HK-2 (cell line): ENCODE results near the gene PRPSAP1.

Experiments
- DNase-seq: peaks from one replicate; pipeline ENCODE4 v3.0.0-alpha.2; 2018; ENCODE audit not compliant: unreplicated experiment

Gene PRPSAP1

GRCh38 chr17:76353599-76354316, at the start of gene PRPSAP1:
Gene PRPSAP1, minus strand, starts transcription at chr17:76353916. Its CDS starts 213 bp downstream, at chr17:76353703.
- DNase-seq, result peak; percentile 89

- no peak for DNase-seq
These were observed 49.0 kb upstream of the PRPSAP1 start for GRCh38 chr17:76402711-76403110.

- DNase-seq, result no peak
These were observed 45.8 kb upstream of the PRPSAP1 start for GRCh38 chr17:76399175-76400172.

GRCh38 chr17:76398523-76399174, 44.9 kb upstream of the PRPSAP1 start:
- DNase-seq, result peak; percentile 90

- peak; percentile 93 for DNase-seq
These were observed 44.2 kb upstream of the PRPSAP1 start for GRCh38 chr17:76397687-76398522.

GRCh38 chr17:76397184-76397583, 43.5 kb upstream of the PRPSAP1 start:
- no peak for DNase-seq

- DNase-seq, result no peak
These were observed 42.3 kb upstream of the PRPSAP1 start for GRCh38 chr17:76395980-76396379.

- peak; percentile 91 for DNase-seq
These were observed 40.5 kb upstream of the PRPSAP1 start for GRCh38 chr17:76394166-76394565.

- DNase-seq, result no peak
These were observed 37.5 kb upstream of the PRPSAP1 start for GRCh38 chr17:76391200-76391715.

- no peak for DNase-seq
These were observed 36.3 kb upstream of the PRPSAP1 start for GRCh38 chr17:76390003-76390421.

- no peak for DNase-seq
These were observed 35.5 kb upstream of the PRPSAP1 start for GRCh38 chr17:76388966-76389888.

GRCh38 chr17:76386966-76387765, 33.5 kb upstream of the PRPSAP1 start:
- DNase-seq, result no peak

GRCh38 chr17:76385892-76386786, 32.4 kb upstream of the PRPSAP1 start:
- DNase-seq, result peak; percentile 90

- DNase-seq, result peak; percentile 75
These were observed 31.5 kb upstream of the PRPSAP1 start for GRCh38 chr17:76384987-76385891.

GRCh38 chr17:76384222-76384986, 30.7 kb upstream of the PRPSAP1 start, which contains the start of gene SPHK1:
Gene SPHK1, plus strand, starts transcription at chr17:76384609. Its CDS starts 1,036 bp downstream, at chr17:76385645.
- DNase-seq, result peak; percentile 77
